GM12874 (cell line): ENCODE results near the gene NUB1.

Experiments
- TF ChIP-seq, protein P1 (sequence below): IDR thresholded peaks from 2 replicates; pipeline ENCODE4 v1.5.1; 2011; ENCODE audit warnings: low read depth, mild to moderate bottlenecking, control low read depth, low read length, moderate library complexity; ENCODE audit not compliant: insufficient read depth

NUB1 gene

DNA sequence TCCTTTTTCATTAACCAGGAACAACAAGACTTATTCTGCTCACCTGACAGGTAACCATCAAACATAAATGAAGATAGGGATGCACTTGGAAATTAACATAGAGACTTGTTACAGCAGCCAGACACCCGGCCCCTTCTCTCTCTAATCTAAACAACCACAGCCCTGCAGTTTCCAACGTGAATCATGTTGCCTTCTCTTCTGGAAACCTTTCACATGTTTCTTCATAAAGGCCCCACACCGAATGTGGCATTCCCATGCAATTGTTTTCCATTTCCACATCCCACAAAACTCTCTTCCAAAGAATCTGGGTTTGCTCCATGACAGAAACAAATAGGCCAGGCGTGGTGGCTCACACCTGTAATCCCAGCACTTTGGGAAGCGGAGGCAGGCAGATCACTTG is 83.2 kb downstream of the NUB1 start:
- TF ChIP-seq, protein P1, sequence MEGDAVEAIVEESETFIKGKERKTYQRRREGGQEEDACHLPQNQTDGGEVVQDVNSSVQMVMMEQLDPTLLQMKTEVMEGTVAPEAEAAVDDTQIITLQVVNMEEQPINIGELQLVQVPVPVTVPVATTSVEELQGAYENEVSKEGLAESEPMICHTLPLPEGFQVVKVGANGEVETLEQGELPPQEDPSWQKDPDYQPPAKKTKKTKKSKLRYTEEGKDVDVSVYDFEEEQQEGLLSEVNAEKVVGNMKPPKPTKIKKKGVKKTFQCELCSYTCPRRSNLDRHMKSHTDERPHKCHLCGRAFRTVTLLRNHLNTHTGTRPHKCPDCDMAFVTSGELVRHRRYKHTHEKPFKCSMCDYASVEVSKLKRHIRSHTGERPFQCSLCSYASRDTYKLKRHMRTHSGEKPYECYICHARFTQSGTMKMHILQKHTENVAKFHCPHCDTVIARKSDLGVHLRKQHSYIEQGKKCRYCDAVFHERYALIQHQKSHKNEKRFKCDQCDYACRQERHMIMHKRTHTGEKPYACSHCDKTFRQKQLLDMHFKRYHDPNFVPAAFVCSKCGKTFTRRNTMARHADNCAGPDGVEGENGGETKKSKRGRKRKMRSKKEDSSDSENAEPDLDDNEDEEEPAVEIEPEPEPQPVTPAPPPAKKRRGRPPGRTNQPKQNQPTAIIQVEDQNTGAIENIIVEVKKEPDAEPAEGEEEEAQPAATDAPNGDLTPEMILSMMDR: no peak

DNA sequence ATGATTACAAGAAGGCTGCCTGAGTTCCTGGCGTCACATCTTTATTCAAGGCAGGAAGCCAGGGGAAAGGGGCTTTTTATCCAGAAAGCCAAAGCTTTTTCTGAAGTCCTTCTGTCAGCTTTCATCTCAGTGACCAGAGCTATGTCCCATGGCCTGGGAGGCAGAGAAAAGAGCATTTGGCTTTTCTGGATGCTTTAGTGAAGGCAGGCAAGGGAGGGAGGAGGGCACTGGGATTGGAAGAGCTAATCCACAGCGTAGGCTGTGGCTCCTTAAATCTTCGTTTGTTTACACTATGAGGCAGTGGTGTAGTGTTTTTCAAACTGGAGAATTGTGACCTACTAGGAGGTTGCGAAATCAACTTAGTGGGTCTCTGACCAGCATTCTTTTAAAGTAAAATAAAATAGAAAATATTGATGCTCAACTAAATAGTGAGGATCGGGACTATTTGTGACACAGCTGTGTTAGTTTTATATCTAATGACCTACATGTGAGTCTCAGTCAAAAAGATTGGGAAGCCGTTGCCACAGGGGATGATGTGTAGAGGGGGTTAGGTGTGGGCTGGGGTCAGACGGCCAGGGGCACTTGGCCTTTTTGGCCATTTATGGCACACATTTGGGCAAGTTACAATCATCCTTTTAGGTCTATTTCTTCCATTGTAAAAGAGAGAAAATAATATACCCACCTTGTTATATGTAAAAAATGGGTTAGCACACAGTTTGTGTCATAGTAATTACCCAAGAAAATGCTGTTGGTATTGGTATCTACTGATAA is 84.2 kb downstream of the NUB1 start:
- TF ChIP-seq, protein P1: no peak

DNA sequence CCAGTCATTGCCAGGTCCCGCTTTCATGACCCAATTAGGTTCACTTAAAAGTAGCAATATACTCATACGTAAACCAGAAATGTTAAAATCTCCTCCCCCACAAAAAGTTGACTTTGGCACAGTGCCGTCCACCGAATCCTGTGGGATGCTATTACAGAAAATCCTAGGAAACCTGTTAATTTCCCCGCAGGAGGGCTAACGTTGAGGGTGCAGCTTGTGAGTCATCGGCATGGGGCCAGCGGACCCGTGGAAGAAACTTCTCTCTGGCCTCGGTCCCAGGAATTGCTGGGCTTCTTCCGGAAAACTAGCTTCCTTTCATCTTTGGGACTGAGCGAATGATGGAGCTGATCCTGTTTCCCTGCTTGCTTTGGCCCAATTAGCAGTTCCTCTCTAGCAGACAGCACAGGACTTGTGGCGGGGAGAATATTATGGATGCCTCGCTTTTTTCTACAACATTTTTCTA is 84.9 kb downstream of the NUB1 start:
- TF ChIP-seq, protein P1: no peak

DNA sequence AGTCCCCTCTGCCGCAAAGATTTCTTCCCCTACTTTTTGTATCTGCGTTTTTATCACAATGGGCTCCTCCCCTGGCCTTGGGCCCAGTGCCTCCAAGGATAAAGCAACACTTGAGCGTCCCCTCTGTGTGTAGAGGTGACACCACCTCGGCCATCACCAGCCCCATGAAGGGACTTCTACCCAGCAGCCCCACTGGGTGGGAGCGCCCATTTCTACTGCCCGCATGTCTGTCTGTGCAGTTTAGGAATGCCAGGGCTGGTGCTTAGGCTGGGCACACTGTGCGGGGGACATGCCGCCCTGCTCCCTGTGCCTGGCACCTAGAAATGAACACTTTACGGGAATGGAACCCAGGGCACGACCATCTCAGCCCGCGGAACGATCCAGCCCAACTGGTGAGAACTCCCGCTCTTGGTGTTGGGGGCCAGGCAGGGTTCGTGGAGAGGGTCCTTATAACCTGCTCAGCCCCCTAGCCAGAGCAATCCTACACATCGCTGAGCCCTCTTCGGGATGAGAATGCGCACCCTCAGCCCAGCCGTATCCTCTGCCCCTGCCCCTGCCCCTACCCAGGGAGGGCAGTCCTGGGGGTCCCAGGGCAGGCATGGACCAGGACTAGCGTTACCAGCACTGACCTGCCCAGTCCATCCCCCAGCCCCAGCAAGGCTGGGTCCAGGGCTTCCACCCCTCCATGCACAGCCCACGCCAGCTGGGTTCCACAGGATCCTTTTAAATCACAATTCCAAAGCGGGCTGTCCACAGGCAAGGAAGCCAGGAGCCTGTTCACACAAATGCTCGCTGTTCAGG is 85.5 kb downstream of the NUB1 start:
- TF ChIP-seq, protein P1: no peak

DNA sequence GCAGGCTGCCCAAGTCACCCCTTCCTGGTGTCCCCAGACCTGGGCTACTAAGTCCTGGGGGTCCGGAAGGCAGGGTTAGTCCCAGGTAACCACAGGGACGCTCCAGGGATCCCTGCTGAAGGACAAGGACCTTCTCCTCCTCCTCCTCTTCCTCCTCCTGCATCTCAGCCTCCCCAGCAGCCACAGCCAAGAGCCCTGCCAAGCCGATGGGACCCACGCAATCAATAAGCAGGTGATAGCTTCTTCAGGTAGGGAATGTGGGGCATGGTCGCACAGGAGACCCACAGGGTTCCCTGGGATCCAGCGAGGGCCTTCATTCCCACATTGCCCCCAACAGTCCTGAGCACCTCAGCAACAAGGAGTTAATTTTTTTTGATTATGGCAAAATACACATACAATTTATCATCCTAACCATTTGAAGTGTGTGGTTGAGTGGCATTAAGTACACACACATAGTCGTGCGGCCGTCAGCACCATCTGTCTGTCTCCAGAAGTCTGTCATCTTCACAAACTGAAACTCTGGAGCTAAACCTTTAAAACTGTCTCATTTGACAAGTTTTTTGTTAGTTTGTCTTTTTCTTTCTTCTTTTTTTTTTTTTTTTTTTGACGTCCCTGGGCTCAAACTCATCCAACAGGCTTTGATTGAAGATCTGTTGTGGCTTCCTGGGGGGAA is 86.2 kb downstream of the NUB1 start:
- TF ChIP-seq, protein P1: no peak
